ENCODE data around the gene OTOS.

DNA sequence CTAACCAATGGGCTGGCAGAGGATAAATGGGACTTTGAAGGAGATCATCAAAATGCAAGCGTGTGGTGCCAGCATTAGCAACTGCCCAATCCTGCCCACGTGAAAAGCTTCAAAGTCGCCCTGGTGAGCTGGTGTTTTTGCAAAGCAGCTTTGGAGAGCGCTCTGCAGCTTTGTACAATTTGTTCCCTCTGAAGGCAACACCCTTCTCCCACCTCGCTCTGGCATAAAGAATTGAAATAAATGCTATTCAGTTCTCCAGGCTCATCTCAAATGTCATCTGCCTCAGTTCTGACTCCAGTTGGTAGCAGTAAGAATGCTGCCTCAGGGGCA is 7.8 kb downstream of the OTOS start:
- TF ChIP-seq, protein P1, sequence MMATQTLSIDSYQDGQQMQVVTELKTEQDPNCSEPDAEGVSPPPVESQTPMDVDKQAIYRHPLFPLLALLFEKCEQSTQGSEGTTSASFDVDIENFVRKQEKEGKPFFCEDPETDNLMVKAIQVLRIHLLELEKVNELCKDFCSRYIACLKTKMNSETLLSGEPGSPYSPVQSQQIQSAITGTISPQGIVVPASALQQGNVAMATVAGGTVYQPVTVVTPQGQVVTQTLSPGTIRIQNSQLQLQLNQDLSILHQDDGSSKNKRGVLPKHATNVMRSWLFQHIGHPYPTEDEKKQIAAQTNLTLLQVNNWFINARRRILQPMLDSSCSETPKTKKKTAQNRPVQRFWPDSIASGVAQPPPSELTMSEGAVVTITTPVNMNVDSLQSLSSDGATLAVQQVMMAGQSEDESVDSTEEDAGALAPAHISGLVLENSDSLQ (IDR thresholded peaks at IDR 0.05) = no peak
- TF ChIP-seq FOXK2 (IDR thresholded peaks at IDR 0.05) (no peak), FOXA1 (IDR thresholded peaks at IDR 0.05) (no peak)

All from HEK293T (cell line).